Testis (tissue), 3 donors: ENCODE results near the gene LRCH2. TPM values are rescaled to one million over a fixed set of nuclear protein-coding genes. Genes with fewer than 3 reads are reported as not detected.

Experiments
- DNase-seq: peaks from one replicate; pipeline ENCODE4 v3.0.0-alpha.2; 2019
- H3K27ac ChIP-seq, 2 donors: fragments of 200-600 bp; sonication (generic); one replicate each; pipeline ENCODE4 v1.5.1; 2019
- H3K27me3 ChIP-seq: fragments of 200-600 bp; sonication (generic); one replicate; pipeline ENCODE4 v1.5.1; 2019
- H3K36me3 ChIP-seq: fragments of 200-600 bp; sonication (generic); one replicate; pipeline ENCODE4 v1.5.1; 2017; ENCODE audit warnings: low read depth; ENCODE audit errors: missing control alignments
- H3K4me1 ChIP-seq: fragments of 200-600 bp; sonication (generic); one replicate; pipeline ENCODE4 v1.5.1; 2019
- H3K4me3 ChIP-seq, 2 donors: fragments of 200-600 bp; sonication (generic); one replicate each; pipeline ENCODE4 v1.5.1; 2017 to 2019
- H3K9me3 ChIP-seq: fragments of 200-600 bp; sonication (generic); one replicate; pipeline ENCODE4 v1.5.1; 2017
- CTCF ChIP-seq, 3 experiments: fragments of 450-650 bp in 2 of 3; fragments of 200-600 bp in 1 of 3; sonication (generic) in 1 of 3; IDR thresholded peaks; one replicate each; pipeline ENCODE4 v1.5.1; 2016 to 2019; ENCODE audit warnings: antibody characterized with exemption in 3 of 3, mild to moderate bottlenecking in 2 of 3, moderate library complexity in 1 of 3
- POLR2A ChIP-seq: fragments of 450-650 bp; IDR thresholded peaks from one replicate; pipeline ENCODE4 v1.6.1; 2017; ENCODE audit warnings: antibody characterized with exemption, mild to moderate bottlenecking, moderate library complexity
- WGBS, 2 donors: methylation state at CpG; one replicate each; pipeline ENCODE4 v1.1.5; 2018; 5-methylcytosine and 5-hydroxymethylcytosine counted together
- intact Hi-C: fragments of 100-400 bp; cut with DNase I; formaldehyde crosslinking; loops from one replicate; pipeline ENCODE4 v1.15.1; 2023; ENCODE audit warnings: low total_unique reads
- polyA plus RNA-seq: library from polyadenylated mRNA; stranded (reverse); fragments of 350-450 nt; fragmentation: Illumina TruSeq; extraction: RNeasy Lipid Tissue Mini Kit (QIAGEN cat#74804); gene quantifications from one replicate; pipeline ENCODE4 v1.2.3, GENCODE V29; 2014; ENCODE audit warnings: low read depth, low replicate concordance; ENCODE audit not compliant: insufficient read depth
- total RNA-seq, 2 donors: library from RNA; depleted of rRNA; stranded (reverse); fragments of >200 nt; gene quantifications; one replicate each; pipeline ENCODE4 v1.2.3, GENCODE V29; 2016

Gene LRCH2
- total and polyA plus RNA-seq, 3 donors from 2014 or later, result 2.4 to 5.4 (median 3.8) TPM

GRCh38 chrX:115098897-115099296, 135.0 kb downstream of the LRCH2 start:
- no peaks in the 10 kb centered on the region for H3K9me3 ChIP-seq
- intact Hi-C loops, result no loop called here
- H3K36me3 ChIP-seq, result no peaks in the 10 kb centered on the region
- DNase-seq, result no peak
- H3K4me3 ChIP-seq, result no peak overlapping the region
- no peak overlapping the region for H3K27ac ChIP-seq
- TF ChIP-seq CTCF (IDR thresholded peaks at IDR 0.05) (no peak), POLR2A (no peak)
- H3K27me3 ChIP-seq, result no peaks in the 10 kb centered on the region
- WGBS, 2 donors, result 100% methylated on average over 3 of the region's 4 CpGs; no CpG with 5 or more reads in 1 of the 2 donors
- H3K4me1 ChIP-seq, result no peaks in the 10 kb centered on the region

- no peak overlapping the region for H3K4me3 ChIP-seq
- no peaks in the 10 kb centered on the region for H3K27me3 ChIP-seq
- no peaks in the 10 kb centered on the region for H3K4me1 ChIP-seq
- no peak overlapping the region for H3K27ac ChIP-seq
- DNase-seq, result no peak
- H3K9me3 ChIP-seq, result no peaks in the 10 kb centered on the region
- no peak for TF ChIP-seq POLR2A
- no peak for TF ChIP-seq CTCF (IDR thresholded peaks at IDR 0.05)
- intact Hi-C loops, result no loop called here
- WGBS, 2 donors, result 92 to 100% methylated on average over 1 of the region's 1 CpG
- no peaks in the 10 kb centered on the region for H3K36me3 ChIP-seq
These were observed 140.7 kb downstream of the LRCH2 start for GRCh38 chrX:115093191-115093590.

DNA sequence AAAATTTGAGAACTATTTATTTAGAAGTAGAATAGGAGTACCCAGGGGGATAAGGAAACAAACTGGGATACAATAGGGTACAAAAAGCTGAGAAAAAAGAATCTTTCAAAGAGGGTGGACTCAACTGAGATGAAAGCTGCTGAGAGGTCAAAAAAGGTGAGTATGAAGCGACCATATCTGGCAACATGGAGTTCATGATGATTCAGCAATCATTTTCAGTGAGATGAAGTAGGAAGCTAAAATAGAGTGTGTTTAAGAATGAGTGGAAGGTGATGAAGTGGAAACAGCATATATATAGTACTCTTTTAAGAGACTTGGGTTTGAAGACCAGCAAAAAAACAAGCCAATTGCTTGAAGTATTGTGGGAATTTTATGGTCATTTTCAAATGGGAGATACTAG, 144.5 kb downstream of the LRCH2 start:
- intact Hi-C loops, result no loop called here
- Histone ChIP-seq H3K27ac (no peak overlapping the region), H3K36me3 (no peaks in the 10 kb centered on the region), H3K4me1 (no peaks in the 10 kb centered on the region), H3K4me3 (no peak overlapping the region), H3K9me3 (no peaks in the 10 kb centered on the region), H3K27me3 (no peaks in the 10 kb centered on the region)
- no peak for DNase-seq
- TF ChIP-seq CTCF (IDR thresholded peaks at IDR 0.05), result no peak
- no peak for TF ChIP-seq POLR2A
- WGBS, 2 donors, result 79 to 89% methylated on average over 1 of the region's 1 CpG

- WGBS, 2 donors, result 47% methylated on average over 6 of the region's 27 CpGs; no CpG with 5 or more reads in 1 of the 2 donors
- Histone ChIP-seq H3K27ac (no peak overlapping the region), H3K9me3 (no peaks in the 10 kb centered on the region), H3K4me1 (no peaks in the 10 kb centered on the region), H3K4me3 (peak overlapping the region in 1 of 2 donors; percentile 10), H3K36me3 (no peaks in the 10 kb centered on the region), H3K27me3 (no peaks in the 10 kb centered on the region)
- no peak for DNase-seq
- TF ChIP-seq POLR2A (no peak), CTCF (IDR thresholded peaks at IDR 0.05) (no peak)
- intact Hi-C loops, result no loop called here
These were observed 165.0 kb downstream of the LRCH2 start for GRCh38 chrX:115068896-115069295.

GRCh38 chrX:115067812-115068211, 166.1 kb downstream of the LRCH2 start:
- no peaks in the 10 kb centered on the region for H3K4me1 ChIP-seq
- intact Hi-C loops, result no loop called here
- no peak overlapping the region for H3K27ac ChIP-seq
- TF ChIP-seq CTCF (IDR thresholded peaks at IDR 0.05) (no peak), POLR2A (no peak)
- H3K27me3 ChIP-seq, result no peaks in the 10 kb centered on the region
- H3K9me3 ChIP-seq, result no peaks in the 10 kb centered on the region
- DNase-seq, result no peak
- 28 to 31% methylated on average over 2 of the region's 2 CpGs for WGBS, 2 donors
- H3K36me3 ChIP-seq, result no peaks in the 10 kb centered on the region
- H3K4me3 ChIP-seq, result no peak overlapping the region
